Panc1 (cell line): ENCODE results near the gene HNRNPA2B1. TPM values are rescaled to one million over a fixed set of nuclear protein-coding genes. Genes with fewer than 3 reads are reported as not detected.
A peak's percentile ranks its signal among the peaks of the same experiment; 100 is the strongest.

ENCODE experiments used
- ATAC-seq: fragments of 200-7000 bp; cut with Tn5 transposase; 2 replicates; pipeline ENCODE4 v1.9.1; 2020; ENCODE audit warnings: mild to moderate bottlenecking, moderate library complexity
- BruUV-seq: library from RNA; stranded (reverse); fragments of 400-500 nt; replicated peaks from 2 replicates; lab custom pipeline; 2021; lab: Mats Ljungman, UMichigan
- CTCF ChIA-PET: fragments of 300-600 bp; sonication (Branson Sonifier 250); formaldehyde crosslinking; loops from one replicate; lab custom pipeline; 2022; ENCODE audit warnings: antibody characterized with exemption; lab: Charles Lee
- POLR2A ChIA-PET: fragments of 300-600 bp; sonication (Branson Sonifier 250); formaldehyde crosslinking; loops from one replicate; lab custom pipeline; 2022; ENCODE audit warnings: antibody characterized with exemption; lab: Charles Lee
- DNase-seq: peaks from one replicate; pipeline ENCODE4 v3.0.0-alpha.2; 2010; ENCODE audit warnings: low read depth, low spot score
- H3K27ac ChIP-seq: 2 replicates; pipeline ENCODE4 v1.5.1; 2011; ENCODE audit warnings: mild to moderate bottlenecking, low read length, inconsistent platforms
- H3K27me3 ChIP-seq: fragments of 200-500 bp; sonication (Bioruptor generic); 2 replicates; pipeline ENCODE4 v1.6.0; 2014; ENCODE audit warnings: low read length, inconsistent platforms; ENCODE audit not compliant: control insufficient read depth, insufficient read depth
- H3K36me3 ChIP-seq: fragments of 200-500 bp; sonication (Bioruptor generic); 2 replicates; pipeline ENCODE4 v1.5.1; 2014; ENCODE audit warnings: inconsistent platforms, mild to moderate bottlenecking, low read length, moderate library complexity; ENCODE audit not compliant: control insufficient read depth, insufficient read depth
- H3K4me1 ChIP-seq: 2 replicates; pipeline ENCODE4 v1.5.1; 2011; ENCODE audit warnings: inconsistent platforms, mild to moderate bottlenecking, low read length, moderate library complexity; ENCODE audit not compliant: control insufficient read depth, insufficient read depth
- H3K4me3 ChIP-seq, 2 experiments: 2 replicates each; pipeline ENCODE4 v1.5.1; 2011 to 2012; ENCODE audit warnings: low read depth in 2 of 2, low read length in 2 of 2, mild to moderate bottlenecking in 2 of 2, inconsistent platforms in 1 of 2, moderate library complexity in 1 of 2
- H3K9me3 ChIP-seq: fragments of 200-500 bp; sonication (Bioruptor generic); 2 replicates; pipeline ENCODE4 v1.5.1; 2014; ENCODE audit warnings: low read depth, mild to moderate bottlenecking, inconsistent platforms, low read length, moderate library complexity; ENCODE audit not compliant: control insufficient read depth, insufficient read depth
- CTCF ChIP-seq: fragments of 450-650 bp; IDR thresholded peaks from 2 replicates; pipeline ENCODE4 v1.5.1; 2017; ENCODE audit warnings: mild to moderate bottlenecking
- POLR2AphosphoS5 ChIP-seq: IDR thresholded peaks from 2 replicates; pipeline ENCODE4 v1.6.1; 2012; ENCODE audit warnings: mild to moderate bottlenecking, low read depth, low read length, moderate library complexity
- REST ChIP-seq, 2 experiments: IDR thresholded peaks; 2 replicates each; pipeline ENCODE4 v1.6.1; 2011 to 2012; ENCODE audit warnings: low read depth in 2 of 2, control low read depth in 1 of 2, low read length in 1 of 2, mild to moderate bottlenecking in 1 of 2, moderate library complexity in 1 of 2; ENCODE audit not compliant: insufficient read depth in 1 of 2
- SIN3A ChIP-seq: IDR thresholded peaks from 2 replicates; pipeline ENCODE4 v1.6.1; 2012; ENCODE audit warnings: low read depth, mild to moderate bottlenecking, low read length, moderate library complexity, borderline replicate concordance; ENCODE audit not compliant: insufficient read depth
- TCF7L2 ChIP-seq: IDR thresholded peaks from 2 replicates; pipeline ENCODE4 v1.6.1; 2011; ENCODE audit warnings: mild to moderate bottlenecking, low read depth, low read length, inconsistent platforms
- in situ Hi-C: cut with HindIII; loops from 2 replicates; pipeline ENCODE4 v1.10.0; 2016; ENCODE audit warnings: low sequenced_read_pairs, low pct_unique_long_range_greater_than_20kb
- intact Hi-C: fragments of 100-400 bp; cut with micrococcal nuclease; formaldehyde crosslinking; loops from one replicate; pipeline ENCODE4 v1.10.0; 2022; ENCODE audit not compliant: unreplicated experiment
- total RNA-seq: library from RNA; stranded (reverse); gene quantifications from one replicate; pipeline ENCODE4 v1.2.1, GENCODE V29; 2021; ENCODE audit not compliant: unreplicated experiment

The HNRNPA2B1 gene
- total RNA-seq, 1 experiment from 2014 or later: 819 TPM

- in situ Hi-C loops: no loop called here
- CTCF ChIA-PET: no interaction called here
- DNase-seq: no peak
- H3K27ac ChIP-seq: peak overlapping the region; percentile 100
- no TSS peak for BruUV-seq
- no peaks in the 10 kb centered on the region for H3K27me3 ChIP-seq
- POLR2A ChIA-PET: interaction anchor here (0.6 to 1.0 kb wide), 3 partner anchors 90 to 170 kb away, joined by 3 to 5 read pairs (median 4); no protein-coding TSS in a partner anchor
- H3K4me1 ChIP-seq: peaks cover 40% of the 10 kb centered on the region
- peak; percentile 41 for ATAC-seq
- TF ChIP-seq CTCF (no peak), REST (IDR thresholded peaks at IDR 0.05; ENCODE audit: insufficient read depth in 1 of 2, low read depth in 2 of 2, low read length in 1 of 2) (0 out of 4 replicates have a peak, but pooled peaks have one; percentile 21 to 51), SIN3A (peak; percentile 16; the same call in 1 of the 2 replicates), POLR2AphosphoS5 (0 out of 2 replicates have a peak, but pooled peaks have one; percentile 38), TCF7L2 (no peak)
- H3K9me3 ChIP-seq: no peaks in the 10 kb centered on the region
- H3K36me3 ChIP-seq: peaks cover 65% of the 10 kb centered on the region
- peak overlapping the region; percentile 97 to 98 for H3K4me3 ChIP-seq
- intact Hi-C loops: loop anchor here (5.0 kb wide), 1 partner anchor 467 kb away; no protein-coding TSS in a partner anchor
Observed at GRCh38 chr7:26200038-26200443, 505 bp downstream of the HNRNPA2B1 start.

GRCh38 chr7:26199301-26200037, 1.1 kb downstream of the HNRNPA2B1 start:
- ChIA-PET POLR2A (interaction anchor here (0.6 to 1.0 kb wide), 3 partner anchors 90 to 170 kb away, joined by 3 to 5 read pairs (median 4); no protein-coding TSS in a partner anchor), CTCF (no interaction called here)
- Histone ChIP-seq H3K27me3 (no peaks in the 10 kb centered on the region), H3K4me1 (peaks cover 43% of the 10 kb centered on the region), H3K9me3 (no peaks in the 10 kb centered on the region), H3K27ac (peak overlapping the region; percentile 100), H3K4me3 (peak overlapping the region; percentile 97 to 98), H3K36me3 (peaks cover 65% of the 10 kb centered on the region)
- no TSS peak for BruUV-seq
- ATAC-seq (no peak), DNase-seq (no peak)
- TF ChIP-seq TCF7L2 (no peak), CTCF (no peak), SIN3A (0 out of 2 replicates have a peak, but pooled peaks have one; percentile 21), REST (IDR thresholded peaks at IDR 0.05; ENCODE audit: insufficient read depth in 1 of 2, low read depth in 2 of 2, low read length in 1 of 2) (no peak), POLR2AphosphoS5 (no peak)
- in situ Hi-C loops (no loop called here), intact Hi-C loops (loop anchor here (5.0 kb wide), 1 partner anchor 468 kb away; no protein-coding TSS in a partner anchor)
